ENCODE measurements around the gene PLXDC1.

Gene PLXDC1

DNA sequence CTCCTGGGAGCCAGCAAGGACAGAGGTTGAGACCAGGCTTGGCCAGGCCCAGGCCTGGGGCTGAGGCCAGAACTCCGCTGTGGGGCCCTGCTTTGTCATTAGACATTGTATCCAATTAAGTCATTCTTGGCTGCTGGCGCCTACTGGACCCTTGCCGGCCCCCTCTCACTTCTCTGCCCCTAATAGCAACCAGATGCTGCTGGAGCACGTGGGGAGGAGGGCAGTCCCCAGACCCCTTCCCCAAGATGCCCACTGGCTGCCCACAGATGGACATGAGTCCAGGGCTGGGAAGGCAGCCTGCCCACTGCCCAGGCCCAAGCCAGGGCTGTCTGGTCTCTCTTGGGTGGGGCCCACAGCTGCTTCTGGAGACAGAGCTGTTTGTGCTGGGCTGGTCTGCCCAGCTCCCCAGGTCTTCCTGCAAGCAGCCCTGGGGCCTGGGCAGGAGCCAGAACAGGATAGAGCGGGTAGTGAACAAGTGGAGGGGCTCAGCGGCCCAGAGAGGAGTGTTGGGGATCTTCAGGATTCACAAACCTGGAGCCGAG lies 7.8 kb downstream of the PLXDC1 start:
- no peaks in the 10 kb centered on the region for H3K27me3 ChIP-seq (ENCODE audit: insufficient read depth, poor library complexity, severe bottlenecking)
- no peak overlapping the region for H3K27ac ChIP-seq (replicated peaks)
- no peak overlapping the region for H3K4me3 ChIP-seq (replicated peaks; ENCODE audit: insufficient read depth, low read length)
- no peak for DNase-seq (ENCODE audit: low read depth in 1 of 2, low spot score in 1 of 2)
- no peak for TF ChIP-seq REST (IDR thresholded peaks at IDR 0.05; ENCODE audit: insufficient replicate concordance, low read depth)
- no peak for TF ChIP-seq SPI1 (IDR thresholded peaks at IDR 0.05; ENCODE audit: borderline replicate concordance, low read depth)
- no peak for TF ChIP-seq POLR2AphosphoS5 (IDR thresholded peaks at IDR 0.05; ENCODE audit: low read depth)
- TF ChIP-seq, protein P1, sequence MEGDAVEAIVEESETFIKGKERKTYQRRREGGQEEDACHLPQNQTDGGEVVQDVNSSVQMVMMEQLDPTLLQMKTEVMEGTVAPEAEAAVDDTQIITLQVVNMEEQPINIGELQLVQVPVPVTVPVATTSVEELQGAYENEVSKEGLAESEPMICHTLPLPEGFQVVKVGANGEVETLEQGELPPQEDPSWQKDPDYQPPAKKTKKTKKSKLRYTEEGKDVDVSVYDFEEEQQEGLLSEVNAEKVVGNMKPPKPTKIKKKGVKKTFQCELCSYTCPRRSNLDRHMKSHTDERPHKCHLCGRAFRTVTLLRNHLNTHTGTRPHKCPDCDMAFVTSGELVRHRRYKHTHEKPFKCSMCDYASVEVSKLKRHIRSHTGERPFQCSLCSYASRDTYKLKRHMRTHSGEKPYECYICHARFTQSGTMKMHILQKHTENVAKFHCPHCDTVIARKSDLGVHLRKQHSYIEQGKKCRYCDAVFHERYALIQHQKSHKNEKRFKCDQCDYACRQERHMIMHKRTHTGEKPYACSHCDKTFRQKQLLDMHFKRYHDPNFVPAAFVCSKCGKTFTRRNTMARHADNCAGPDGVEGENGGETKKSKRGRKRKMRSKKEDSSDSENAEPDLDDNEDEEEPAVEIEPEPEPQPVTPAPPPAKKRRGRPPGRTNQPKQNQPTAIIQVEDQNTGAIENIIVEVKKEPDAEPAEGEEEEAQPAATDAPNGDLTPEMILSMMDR (IDR thresholded peaks at IDR 0.05; ENCODE audit: insufficient read depth, low read length) = no peak
- no peak for TF ChIP-seq GABPA (IDR thresholded peaks at IDR 0.05; ENCODE audit: low read depth)

DNA sequence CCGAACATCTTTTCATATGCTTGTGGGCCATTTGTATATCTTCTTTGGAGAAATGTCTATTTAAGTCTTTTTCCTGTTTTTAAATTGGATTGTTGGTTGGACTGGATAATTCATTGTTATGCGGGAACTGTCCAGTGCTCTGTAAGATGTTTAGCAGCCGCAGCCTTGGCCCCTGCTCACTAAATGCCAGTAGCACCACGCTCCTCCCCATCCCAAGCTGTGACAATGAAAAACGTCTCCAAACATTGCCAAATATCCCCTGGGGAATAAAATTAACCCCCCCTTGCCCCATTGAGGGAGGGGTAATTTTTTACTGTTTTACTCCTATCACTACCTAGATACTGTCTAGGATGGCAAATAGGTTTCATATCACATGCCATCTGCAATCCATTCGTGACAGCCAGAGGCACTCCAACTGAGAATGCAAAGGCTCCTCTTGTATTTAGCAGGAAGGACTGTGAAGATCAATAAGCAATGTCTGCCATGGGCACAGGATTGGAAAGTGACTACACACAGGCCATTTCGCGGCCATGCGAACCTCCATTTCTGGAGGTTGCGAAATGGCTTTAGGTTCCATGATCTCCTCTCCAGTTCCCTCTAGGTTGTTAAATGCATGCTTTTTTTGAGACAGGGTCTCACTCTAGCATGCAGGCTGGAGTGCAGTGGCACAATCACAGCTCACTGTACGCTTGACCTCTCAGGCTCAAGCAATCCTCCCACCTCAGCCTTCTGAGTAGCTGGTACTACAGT lies 9.3 kb downstream of the PLXDC1 start:
- TF ChIP-seq REST (IDR thresholded peaks at IDR 0.05; ENCODE audit: insufficient replicate concordance, low read depth) (no peak), GABPA (IDR thresholded peaks at IDR 0.05; ENCODE audit: low read depth) (no peak), POLR2AphosphoS5 (IDR thresholded peaks at IDR 0.05; ENCODE audit: low read depth) (no peak), SPI1 (IDR thresholded peaks at IDR 0.05; ENCODE audit: borderline replicate concordance, low read depth) (no peak)
- TF ChIP-seq, protein P1 (IDR thresholded peaks at IDR 0.05; ENCODE audit: insufficient read depth, low read length) = no peak

DNA sequence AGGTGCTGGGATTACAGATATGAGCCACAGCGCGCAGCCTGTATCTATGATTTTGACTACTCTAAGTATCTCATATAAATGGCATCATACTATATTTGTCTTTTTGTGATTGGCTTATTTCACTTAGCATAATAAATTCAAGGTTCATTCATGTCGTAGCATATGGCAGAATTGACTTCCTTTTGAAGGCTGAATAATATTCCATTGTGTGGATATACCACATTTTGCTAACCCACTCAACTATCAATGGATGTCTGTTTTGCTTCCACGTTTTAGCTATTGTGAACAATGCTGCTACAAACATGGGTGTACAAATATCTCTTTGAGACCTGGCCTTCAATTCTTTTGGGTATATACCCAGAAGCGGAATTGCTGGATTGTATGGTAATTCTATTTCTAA lies 10.1 kb downstream of the PLXDC1 start:
- no peak for DNase-seq (ENCODE audit: low read depth in 1 of 2, low spot score in 1 of 2)
- no peak overlapping the region for H3K4me3 ChIP-seq (replicated peaks; ENCODE audit: insufficient read depth, low read length)
- H3K27ac ChIP-seq (replicated peaks) = no peak overlapping the region
- H3K27me3 ChIP-seq (ENCODE audit: insufficient read depth, poor library complexity, severe bottlenecking) = no peaks in the 10 kb centered on the region
- TF ChIP-seq POLR2AphosphoS5 (IDR thresholded peaks at IDR 0.05; ENCODE audit: low read depth) (no peak), REST (IDR thresholded peaks at IDR 0.05; ENCODE audit: insufficient replicate concordance, low read depth) (no peak), GABPA (IDR thresholded peaks at IDR 0.05; ENCODE audit: low read depth) (no peak), SPI1 (IDR thresholded peaks at IDR 0.05; ENCODE audit: borderline replicate concordance, low read depth) (no peak)
- TF ChIP-seq, protein P1 (IDR thresholded peaks at IDR 0.05; ENCODE audit: insufficient read depth, low read length) = no peak

More for the DNA sequence above, 9.3 kb downstream of the PLXDC1 start:
- Histone ChIP-seq H3K27ac (replicated peaks) (no peak overlapping the region), H3K4me3 (replicated peaks; ENCODE audit: insufficient read depth, low read length) (no peak overlapping the region), H3K27me3 (ENCODE audit: insufficient read depth, poor library complexity, severe bottlenecking) (no peaks in the 10 kb centered on the region)
- DNase-seq (ENCODE audit: low read depth in 1 of 2, low spot score in 1 of 2) = no peak
